ENCODE measurements around the gene AFAP1L1. TPM values are rescaled to one million over a fixed set of nuclear protein-coding genes. Genes with fewer than 3 reads are reported as not detected.

AFAP1L1 gene
- total RNA-seq, 1 donor from 2014 or later = 2.3 TPM

DNA sequence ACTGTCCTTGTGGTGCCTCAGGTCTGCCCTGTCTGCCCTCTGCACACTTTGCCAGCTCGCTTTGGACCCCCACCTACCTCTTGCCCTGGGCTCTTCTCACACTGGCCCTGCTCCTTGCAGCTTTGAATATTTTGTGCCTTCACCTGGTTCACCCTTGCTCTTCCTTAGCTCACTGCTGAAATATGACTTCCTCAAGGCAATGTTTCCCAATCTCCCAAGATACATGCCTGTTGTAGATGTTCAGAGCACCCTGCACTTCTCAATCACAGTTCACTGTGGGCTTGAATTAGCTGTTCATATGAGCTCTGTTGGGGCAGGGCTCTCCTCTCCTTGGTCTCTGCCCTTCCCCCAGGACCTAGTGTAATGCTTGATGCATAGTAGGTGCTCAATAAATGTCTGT lies 8.0 kb downstream of the AFAP1L1 start:
- Mint-ChIP-seq H3K4me3 (ENCODE audit: unreplicated experiment) (no peak overlapping the region), H3K27ac (ENCODE audit: unreplicated experiment) (no peak overlapping the region), H3K9me3 (ENCODE audit: unreplicated experiment) (no peaks in the 10 kb centered on the region), H3K36me3 (ENCODE audit: unreplicated experiment) (no peaks in the 10 kb centered on the region), H3K27me3 (ENCODE audit: unreplicated experiment) (no peaks in the 10 kb centered on the region), H3K4me1 (ENCODE audit: unreplicated experiment) (no peaks in the 10 kb centered on the region)
- DNase-seq (ENCODE audit: extremely low spot score, unreplicated experiment) = no peak
- TF ChIP-seq, protein P1, sequence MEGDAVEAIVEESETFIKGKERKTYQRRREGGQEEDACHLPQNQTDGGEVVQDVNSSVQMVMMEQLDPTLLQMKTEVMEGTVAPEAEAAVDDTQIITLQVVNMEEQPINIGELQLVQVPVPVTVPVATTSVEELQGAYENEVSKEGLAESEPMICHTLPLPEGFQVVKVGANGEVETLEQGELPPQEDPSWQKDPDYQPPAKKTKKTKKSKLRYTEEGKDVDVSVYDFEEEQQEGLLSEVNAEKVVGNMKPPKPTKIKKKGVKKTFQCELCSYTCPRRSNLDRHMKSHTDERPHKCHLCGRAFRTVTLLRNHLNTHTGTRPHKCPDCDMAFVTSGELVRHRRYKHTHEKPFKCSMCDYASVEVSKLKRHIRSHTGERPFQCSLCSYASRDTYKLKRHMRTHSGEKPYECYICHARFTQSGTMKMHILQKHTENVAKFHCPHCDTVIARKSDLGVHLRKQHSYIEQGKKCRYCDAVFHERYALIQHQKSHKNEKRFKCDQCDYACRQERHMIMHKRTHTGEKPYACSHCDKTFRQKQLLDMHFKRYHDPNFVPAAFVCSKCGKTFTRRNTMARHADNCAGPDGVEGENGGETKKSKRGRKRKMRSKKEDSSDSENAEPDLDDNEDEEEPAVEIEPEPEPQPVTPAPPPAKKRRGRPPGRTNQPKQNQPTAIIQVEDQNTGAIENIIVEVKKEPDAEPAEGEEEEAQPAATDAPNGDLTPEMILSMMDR (IDR thresholded peaks at IDR 0.05) = no peak

DNA sequence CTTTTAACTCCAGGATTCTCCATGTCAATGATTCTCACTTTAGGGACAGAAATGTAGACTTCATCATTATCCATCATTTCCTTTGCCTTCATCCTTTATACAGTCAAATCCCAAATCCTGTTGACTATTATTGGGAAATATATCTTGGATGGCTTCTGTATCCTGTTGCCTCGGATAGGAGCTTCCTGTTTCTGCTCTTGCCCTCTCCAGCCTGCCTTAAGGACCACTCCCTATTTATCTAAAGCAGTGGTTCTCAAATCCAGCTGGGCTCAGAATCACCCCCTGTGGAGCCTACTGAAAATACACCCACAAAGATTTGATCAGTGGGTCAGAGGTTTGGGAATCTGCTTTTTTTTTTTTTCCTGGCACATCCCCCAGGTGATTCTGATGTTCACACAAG lies 8.5 kb downstream of the AFAP1L1 start:
- Mint-ChIP-seq H3K27ac (ENCODE audit: unreplicated experiment) (no peak overlapping the region), H3K36me3 (ENCODE audit: unreplicated experiment) (no peaks in the 10 kb centered on the region), H3K27me3 (ENCODE audit: unreplicated experiment) (no peaks in the 10 kb centered on the region), H3K4me3 (ENCODE audit: unreplicated experiment) (no peak overlapping the region), H3K4me1 (ENCODE audit: unreplicated experiment) (no peaks in the 10 kb centered on the region), H3K9me3 (ENCODE audit: unreplicated experiment) (no peaks in the 10 kb centered on the region)
- TF ChIP-seq, protein P1 (IDR thresholded peaks at IDR 0.05) = no peak
- no peak for DNase-seq (ENCODE audit: extremely low spot score, unreplicated experiment)

DNA sequence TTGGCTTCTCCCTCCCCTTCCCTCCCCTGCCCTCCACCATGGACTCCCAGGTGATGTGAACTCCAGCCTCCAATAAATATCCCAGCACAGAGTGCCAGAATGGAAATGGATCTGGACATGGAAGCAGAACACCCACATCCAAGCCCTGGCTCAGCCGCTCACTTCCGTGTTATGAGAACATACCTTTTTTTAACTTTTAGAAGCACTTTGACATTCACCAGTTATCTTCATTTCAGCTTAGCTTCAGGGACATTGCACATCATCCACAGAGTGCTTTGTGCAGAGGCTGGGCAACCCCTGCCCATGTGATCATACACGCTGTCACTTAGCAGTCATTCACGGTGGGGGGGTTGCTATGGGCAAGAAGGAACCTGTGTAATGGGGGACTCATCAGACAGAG lies 9.1 kb downstream of the AFAP1L1 start:
- H3K36me3 Mint-ChIP-seq (ENCODE audit: unreplicated experiment) = no peaks in the 10 kb centered on the region
- TF ChIP-seq, protein P1 (IDR thresholded peaks at IDR 0.05) = no peak

DNA sequence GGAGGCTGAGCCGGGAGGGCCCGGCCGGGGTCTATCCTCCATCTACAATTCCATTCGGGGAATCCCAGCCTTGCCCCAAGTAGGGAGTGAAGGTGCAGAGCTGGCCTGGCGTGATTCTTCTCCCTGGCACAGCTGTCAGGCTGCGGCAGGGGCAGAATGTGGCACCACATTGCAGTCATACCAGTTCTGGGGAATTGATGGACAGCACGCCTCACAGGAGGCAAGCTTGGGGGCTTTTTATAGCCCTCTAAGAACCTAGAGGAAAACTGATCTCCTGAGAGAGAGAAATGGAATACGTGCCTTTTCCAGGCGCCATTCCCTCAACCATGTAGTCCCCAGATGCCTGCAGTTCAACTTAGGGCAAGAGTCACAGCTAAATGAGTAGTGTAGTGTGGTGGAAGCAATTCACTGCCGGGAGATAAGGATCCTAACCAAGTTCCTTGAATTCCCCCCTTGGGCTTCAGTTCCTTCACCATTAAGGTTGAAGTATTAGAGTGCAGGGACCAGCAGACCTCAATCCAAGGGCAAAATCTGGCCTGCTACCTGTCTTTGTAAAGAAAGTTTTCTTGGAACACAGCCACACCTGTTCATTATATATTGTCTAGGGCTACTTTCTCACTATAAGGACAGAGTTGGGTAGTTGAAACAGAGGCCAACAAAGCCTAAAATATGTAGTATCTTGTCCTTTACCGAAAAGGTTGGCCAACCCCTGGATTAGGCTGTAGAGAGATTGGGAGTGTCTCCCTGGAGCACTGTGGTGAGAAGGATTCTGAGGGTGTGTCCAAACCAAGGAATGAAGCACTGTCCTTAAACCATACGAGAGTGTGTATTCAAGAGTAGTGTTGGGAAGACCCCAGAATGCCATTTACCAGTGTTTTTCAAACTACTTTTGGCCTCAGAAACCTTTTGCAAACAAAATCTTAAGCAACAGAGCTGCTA lies 10.6 kb downstream of the AFAP1L1 start:
- DNase-seq (ENCODE audit: extremely low spot score, unreplicated experiment) = no peak
- no peaks in the 10 kb centered on the region for H3K27me3 Mint-ChIP-seq (ENCODE audit: unreplicated experiment)
- no peaks in the 10 kb centered on the region for H3K9me3 Mint-ChIP-seq (ENCODE audit: unreplicated experiment)
- TF ChIP-seq, protein P1 (IDR thresholded peaks at IDR 0.05) = no peak
- no peaks in the 10 kb centered on the region for H3K4me1 Mint-ChIP-seq (ENCODE audit: unreplicated experiment)
- no peaks in the 10 kb centered on the region for H3K36me3 Mint-ChIP-seq (ENCODE audit: unreplicated experiment)
- H3K27ac Mint-ChIP-seq (ENCODE audit: unreplicated experiment) = no peak overlapping the region
- H3K4me3 Mint-ChIP-seq (ENCODE audit: unreplicated experiment) = no peak overlapping the region

More for the DNA sequence above, 9.1 kb downstream of the AFAP1L1 start:
- no peak overlapping the region for H3K27ac Mint-ChIP-seq (ENCODE audit: unreplicated experiment)
- DNase-seq (ENCODE audit: extremely low spot score, unreplicated experiment) = no peak
- no peaks in the 10 kb centered on the region for H3K27me3 Mint-ChIP-seq (ENCODE audit: unreplicated experiment)
- no peak overlapping the region for H3K4me3 Mint-ChIP-seq (ENCODE audit: unreplicated experiment)
- H3K9me3 Mint-ChIP-seq (ENCODE audit: unreplicated experiment) = no peaks in the 10 kb centered on the region
- H3K4me1 Mint-ChIP-seq (ENCODE audit: unreplicated experiment) = no peaks in the 10 kb centered on the region

DNA sequence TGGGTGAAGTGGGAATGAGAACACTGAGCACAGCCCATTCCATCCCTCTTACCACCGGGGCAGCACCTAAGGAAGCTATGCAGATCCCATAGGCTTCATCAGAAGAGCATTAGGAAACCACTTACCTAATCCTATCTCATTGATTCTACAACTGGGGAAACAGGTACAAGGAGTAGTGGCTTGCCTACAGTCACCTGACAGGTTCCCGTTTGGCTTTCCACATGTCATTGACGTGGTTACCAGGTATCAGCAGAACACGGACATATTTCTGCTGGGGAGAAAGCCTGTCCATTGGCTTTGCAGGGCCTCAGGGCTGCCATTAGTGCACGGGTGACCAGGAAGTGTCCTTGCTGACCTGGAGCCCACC lies 11.3 kb downstream of the AFAP1L1 start:
- no peak overlapping the region for H3K27ac Mint-ChIP-seq (ENCODE audit: unreplicated experiment)
- H3K9me3 Mint-ChIP-seq (ENCODE audit: unreplicated experiment) = no peaks in the 10 kb centered on the region
- no peaks in the 10 kb centered on the region for H3K27me3 Mint-ChIP-seq (ENCODE audit: unreplicated experiment)
- TF ChIP-seq, protein P1 (IDR thresholded peaks at IDR 0.05) = no peak
- no peak for DNase-seq (ENCODE audit: extremely low spot score, unreplicated experiment)
- no peak overlapping the region for H3K4me3 Mint-ChIP-seq (ENCODE audit: unreplicated experiment)
- H3K36me3 Mint-ChIP-seq (ENCODE audit: unreplicated experiment) = no peaks in the 10 kb centered on the region
- H3K4me1 Mint-ChIP-seq (ENCODE audit: unreplicated experiment) = no peaks in the 10 kb centered on the region
